Ecto neural progenitor cell (in vitro differentiated cells): ENCODE results near the gene ZNF17.

Experiments
- DNase-seq: peaks from one replicate; pipeline ENCODE4 v3.0.0-alpha.2; 2018; ENCODE audit warnings: low spot score

ZNF17 gene

GRCh38 chr19:57434386-57435061 lies 23.6 kb downstream of the ZNF17 start:
- DNase-seq, result no peak

GRCh38 chr19:57435062-57435978 lies 24.4 kb downstream of the ZNF17 start, which contains the start of gene ZNF749:
Gene ZNF749 (plus strand): TSS chr19:57435325. CDS start chr19:57435579, 254 bp downstream.
- peak; percentile 97 for DNase-seq

GRCh38 chr19:57436417-57436816 lies 25.5 kb downstream of the ZNF17 start:
- DNase-seq, result no peak

DNA sequence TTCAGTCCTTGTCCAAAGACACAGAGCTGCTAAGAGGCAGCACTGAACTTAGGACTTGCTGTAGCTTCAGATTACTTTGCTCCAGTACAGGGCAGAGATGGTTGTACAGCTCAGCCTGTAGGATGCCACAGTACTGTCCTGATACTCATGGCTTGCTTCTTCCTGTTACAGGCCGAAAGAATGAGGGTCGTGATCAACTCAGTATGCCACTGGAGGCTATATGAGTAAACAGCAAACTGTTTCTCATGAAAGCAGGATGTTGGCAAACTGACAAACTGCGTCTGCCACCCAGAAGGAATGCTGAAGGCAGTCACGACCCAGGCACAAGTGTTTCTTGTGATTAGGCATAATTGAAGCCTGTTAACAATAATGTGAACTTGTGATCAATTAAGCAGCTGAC lies 27.0 kb downstream of the ZNF17 start:
- DNase-seq, result no peak

GRCh38 chr19:57438925-57439324 lies 28.0 kb downstream of the ZNF17 start:
- DNase-seq, result no peak

DNA sequence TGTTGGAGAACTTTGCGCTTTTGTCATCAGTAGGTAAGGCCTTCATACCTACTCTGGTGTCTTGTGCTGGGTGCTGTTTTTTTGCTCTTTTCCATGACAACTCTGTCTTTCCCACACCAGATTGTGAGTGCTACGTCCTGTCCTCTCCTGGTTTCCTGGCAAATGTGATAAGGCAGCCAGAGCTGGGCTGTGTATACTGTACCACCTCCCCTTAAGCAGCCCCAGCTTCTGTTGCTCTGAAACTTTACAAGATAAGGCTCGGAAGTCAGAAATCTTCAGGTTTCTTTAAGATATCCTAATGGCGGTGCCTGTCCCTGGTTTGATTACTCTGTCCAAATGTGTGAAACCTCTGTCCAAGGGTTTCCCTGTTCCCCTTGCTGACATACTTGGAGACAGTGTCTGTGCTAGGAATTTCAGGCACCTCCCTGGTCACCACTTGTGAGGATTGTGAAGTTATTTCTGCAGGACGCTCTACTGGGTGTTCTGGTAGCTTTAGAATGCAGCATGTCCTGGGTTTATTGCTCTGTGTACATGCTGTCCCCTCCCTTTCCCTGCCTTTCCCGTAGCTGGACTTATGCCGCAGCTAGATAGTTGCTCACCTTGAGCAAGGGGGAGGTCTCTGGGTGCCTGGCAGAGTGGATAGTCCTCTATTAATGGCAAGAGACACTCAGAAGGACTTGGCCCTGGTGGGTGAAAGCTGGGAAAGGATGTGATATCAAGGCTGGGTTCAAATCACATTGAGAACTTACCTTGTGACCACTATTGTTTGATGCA lies 31.2 kb downstream of the ZNF17 start:
- no peak for DNase-seq

- no peak for DNase-seq
These were observed 32.2 kb downstream of the ZNF17 start for GRCh38 chr19:57443121-57443696.

DNA sequence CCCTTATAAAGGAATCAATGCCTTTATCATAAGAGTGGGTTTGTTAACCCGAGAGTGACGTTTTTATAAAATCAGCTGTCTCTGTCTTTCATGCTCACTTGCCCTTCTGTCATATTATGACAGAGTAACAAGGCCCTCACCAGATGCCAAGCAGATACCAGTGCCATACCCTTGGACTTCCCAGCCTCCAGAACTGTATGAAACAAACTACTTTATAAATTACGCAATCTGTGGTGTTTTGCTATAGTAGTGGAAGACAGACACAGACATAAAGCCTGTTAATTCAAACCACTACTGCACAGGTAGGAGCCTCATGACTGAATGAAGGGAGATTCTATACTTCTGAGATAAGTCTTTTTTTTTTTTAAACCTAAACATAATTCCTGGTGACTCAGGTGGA lies 41.3 kb downstream of the ZNF17 start:
- DNase-seq, result no peak

DNA sequence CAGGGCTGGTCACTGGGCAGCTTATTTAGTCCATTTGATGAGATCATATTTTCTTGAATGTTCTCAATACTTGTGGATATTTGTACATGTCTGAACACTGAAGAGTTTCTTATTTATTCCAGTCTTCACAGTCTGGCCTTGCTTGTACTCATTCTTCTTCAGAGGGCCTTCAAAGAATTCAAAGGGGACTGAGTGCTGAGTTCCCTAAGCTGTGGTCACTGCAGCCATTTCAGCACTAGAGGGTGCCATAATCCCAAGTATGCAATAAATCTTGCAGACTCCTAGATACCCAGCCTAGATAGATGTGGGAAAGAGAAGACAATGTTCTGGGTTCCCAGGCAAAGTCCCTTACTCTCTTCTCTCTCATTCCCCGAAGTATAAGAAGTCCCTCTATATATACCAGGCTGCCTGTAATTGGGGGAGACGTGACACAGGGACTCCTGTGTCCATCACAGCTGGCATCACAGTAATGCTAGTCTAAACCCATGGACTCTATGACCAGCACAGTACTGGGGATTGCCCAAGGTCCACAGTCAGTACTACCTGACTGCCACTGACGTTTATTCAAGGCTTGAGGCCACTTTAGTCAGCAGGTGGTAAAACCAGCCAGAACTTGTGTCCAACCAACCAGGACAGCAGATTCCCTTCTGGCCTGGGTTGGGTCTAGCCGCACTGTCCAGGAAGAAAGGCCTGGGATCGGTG lies 54.9 kb downstream of the ZNF17 start:
- no peak for DNase-seq

- no peak for DNase-seq
These were observed 55.5 kb downstream of the ZNF17 start for GRCh38 chr19:57466489-57466888.
